ENCODE measurements around the gene EBF3. TPM values are rescaled to one million over a fixed set of nuclear protein-coding genes. Genes with fewer than 3 reads are reported as not detected.

Gene EBF3
- total and polyA plus RNA-seq, 2 donors (not counting 3 experiments of a cell fraction or from before 2014, with no cell fraction given): 0.92 to 2.7 TPM

DNA sequence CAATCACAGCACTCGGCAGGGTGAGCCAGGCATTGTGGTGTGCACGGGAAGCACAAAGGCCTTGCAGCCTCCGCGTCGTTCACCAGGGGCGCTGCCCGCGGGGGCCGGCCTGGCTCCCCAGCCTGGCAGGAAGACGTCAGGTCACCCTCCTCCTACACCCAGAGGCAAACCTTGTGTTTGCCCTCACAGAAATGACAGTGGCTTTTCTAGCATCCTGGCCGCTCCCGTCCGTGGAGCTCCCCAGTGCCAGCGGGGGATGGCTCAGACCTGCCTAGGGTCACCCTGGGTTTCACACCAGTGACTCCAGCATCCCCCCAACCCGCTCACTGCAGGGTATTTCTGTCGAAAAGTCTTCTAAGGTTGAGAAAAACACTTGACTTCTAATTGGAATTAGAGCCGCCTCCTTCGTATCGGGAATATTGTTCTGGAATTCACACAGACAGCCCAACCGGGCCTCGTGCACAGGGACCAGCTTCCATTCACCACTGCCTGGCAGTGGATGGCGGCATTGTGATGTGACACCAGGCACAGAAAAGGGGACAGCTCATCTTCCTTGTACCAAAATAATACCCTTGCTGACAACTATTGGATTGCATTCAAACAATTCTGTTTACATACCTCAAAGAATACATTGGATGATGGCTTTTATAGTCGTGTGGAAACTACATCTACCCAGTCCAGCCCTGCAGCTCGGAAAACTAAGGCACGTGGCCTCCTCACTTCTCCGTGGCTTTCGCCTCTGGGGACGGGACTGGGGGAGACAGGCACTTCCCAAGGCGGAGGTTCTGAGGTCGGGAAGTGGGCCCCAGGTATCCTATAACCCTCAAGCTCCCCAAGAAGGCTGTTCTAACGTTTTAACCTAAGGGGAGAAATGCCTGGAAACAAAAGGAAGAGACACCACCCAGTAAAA lies 109.0 kb downstream of the EBF3 start:
- Histone ChIP-seq H4K20me1 (replicated peaks; ENCODE audit: control insufficient read depth, extremely low read depth, insufficient read depth, low read length) (no peaks in the 10 kb centered on the region), H3K4me3 (replicated peaks in 1 of 3; ENCODE audit: insufficient read depth in 1 of 3, low read depth in 1 of 3, low read length in 3 of 3) (no peak overlapping the region), H3K9me3 (replicated peaks; ENCODE audit: control insufficient read depth, insufficient read depth, low read length) (no peaks in the 10 kb centered on the region), H3K27me3 (ENCODE audit: control insufficient read depth in 2 of 2, insufficient read depth in 2 of 2, low read length in 2 of 2) (no peaks in the 10 kb centered on the region), H2AFZ (ENCODE audit: low read depth, low read length) (no peak overlapping the region), H3K9me1 (replicated peaks; ENCODE audit: control insufficient read depth, extremely low read depth, insufficient read depth, low read length) (no peaks in the 10 kb centered on the region), H3K9ac (replicated peaks; ENCODE audit: extremely low read depth, insufficient read depth, low read length) (no peak overlapping the region), H3K27ac (ENCODE audit: insufficient read depth, low read depth, low read length) (no peak overlapping the region), H3K4me2 (ENCODE audit: insufficient read depth, low read length) (no peak overlapping the region), H3K36me3 (ENCODE audit: control insufficient read depth in 2 of 2, extremely low read depth in 1 of 2, insufficient read depth in 2 of 2, low read length in 2 of 2) (no peaks in the 10 kb centered on the region), H3K79me2 (ENCODE audit: control insufficient read depth, insufficient read depth, low read length) (no peaks in the 10 kb centered on the region), H3K4me1 (ENCODE audit: control insufficient read depth, extremely low read depth, insufficient read depth, low read length) (no peaks in the 10 kb centered on the region)
- DNase-seq (ENCODE audit: low read depth, low spot score) (no peak), FAIRE-seq (no peak)
- TF ChIP-seq EZH2 (IDR thresholded peaks at IDR 0.05; ENCODE audit: borderline replicate concordance, low read depth, low read length, severe bottlenecking) (no peak), MYC (IDR thresholded peaks at IDR 0.05; ENCODE audit: low read depth, low read length) (no peak), JUN (IDR thresholded peaks at IDR 0.05; ENCODE audit: borderline replicate concordance, insufficient read depth, insufficient read length, low read depth) (no peak), FOS (IDR thresholded peaks at IDR 0.05; ENCODE audit: borderline replicate concordance, insufficient read depth, low read length) (no peak), CTCF (IDR thresholded peaks at IDR 0.05; ENCODE audit: extremely low read depth in 1 of 2, insufficient read depth in 1 of 2, low read depth in 1 of 2, low read length in 2 of 2) (no peak), GATA2 (IDR thresholded peaks at IDR 0.05; ENCODE audit: insufficient read depth, insufficient read length, low read depth, low read length) (no peak), POLR2AphosphoS5 (IDR thresholded peaks at IDR 0.05; ENCODE audit: insufficient read depth, low read depth, low read length) (no peak), POLR2A (IDR thresholded peaks at IDR 0.05; ENCODE audit: low read depth, low read length) (no peak)
- TF ChIP-seq, protein P1, sequence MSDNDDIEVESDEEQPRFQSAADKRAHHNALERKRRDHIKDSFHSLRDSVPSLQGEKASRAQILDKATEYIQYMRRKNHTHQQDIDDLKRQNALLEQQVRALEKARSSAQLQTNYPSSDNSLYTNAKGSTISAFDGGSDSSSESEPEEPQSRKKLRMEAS (IDR thresholded peaks at IDR 0.05; ENCODE audit: insufficient read depth, insufficient read length): no peak
- CTCF ChIA-PET: no interaction called here
- dilution Hi-C loops (cut with MboI; ENCODE audit: extremely low pct_ligation_motif_present, low sequenced_read_pairs) (no loop called here), intact Hi-C loops (cut with micrococcal nuclease) (no loop called here)
- POLR2A ChIA-PET: no interaction called here
- no TSS peak for BruUV-seq (replicated peaks)
